ENCODE results near the gene TBC1D1. TPM values are rescaled to one million over a fixed set of nuclear protein-coding genes. Genes with fewer than 3 reads are reported as not detected.

Gene TBC1D1
- total RNA-seq, 3 donors from 2014 or later (not counting 1 experiment from before 2014, with no cell fraction given), result 59.2 to 78.6 (median 68.5) TPM

DNA sequence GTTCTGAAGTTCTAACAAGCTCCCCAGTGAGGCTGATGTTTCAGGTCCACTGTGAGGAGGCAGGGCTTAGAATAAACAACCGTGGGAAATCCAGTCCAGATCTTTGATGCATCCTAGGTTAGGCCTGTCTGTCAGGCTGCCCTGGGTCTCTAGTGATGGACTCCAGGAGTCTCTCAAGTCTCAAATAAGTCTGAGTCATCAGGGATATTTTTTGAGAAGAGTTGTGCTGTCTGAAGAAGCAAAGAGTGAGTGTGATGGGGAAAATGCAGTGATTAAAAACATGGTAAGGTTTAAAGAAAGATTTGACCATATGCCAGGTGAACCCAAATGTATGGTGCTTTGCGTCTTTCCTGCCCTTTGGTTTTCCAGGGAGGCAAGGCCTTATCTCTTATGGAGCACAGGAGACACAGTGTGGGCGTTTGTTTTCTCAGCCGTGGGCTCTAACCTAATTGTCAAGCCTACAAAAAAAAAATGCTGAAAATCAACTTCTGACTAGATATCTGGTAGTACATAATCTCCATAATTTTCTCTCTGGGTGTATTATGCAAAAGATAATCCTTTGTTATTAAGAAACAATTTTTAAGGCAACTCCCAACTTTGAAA, 170.0 kb downstream of the TBC1D1 start:
- H3K4me3 Mint-ChIP-seq, result no peak overlapping the region
- no peak overlapping the region for H3K27ac Mint-ChIP-seq
- Histone ChIP-seq H3K9me3 (ENCODE audit: control insufficient read depth, insufficient read depth, low read length) (no peaks in the 10 kb centered on the region), H3K4me1 (ENCODE audit: control insufficient read depth, insufficient read depth, low read length) (peaks cover 2% of the 10 kb centered on the region), H3K4me3 (ENCODE audit: low read length) (no peak overlapping the region), H3K27ac (ENCODE audit: low read length) (no peak overlapping the region), H3K36me3 (ENCODE audit: control insufficient read depth, insufficient read depth, low read length) (peaks cover 22% of the 10 kb centered on the region), H3K27me3 (ENCODE audit: control insufficient read depth, insufficient read depth, low read length) (no peaks in the 10 kb centered on the region)
- H3K36me3 Mint-ChIP-seq, result peaks cover 7% of the 10 kb centered on the region
- H3K27me3 Mint-ChIP-seq (ENCODE audit: low read depth in 2 of 2), result no peaks in the 10 kb centered on the region
- H3K9me3 Mint-ChIP-seq, result no peaks in the 10 kb centered on the region
- 95% methylated on average over 4 of the region's 4 CpGs for WGBS (ENCODE audit: insufficient coverage)
- no peak for DNase-seq
- ATAC-seq, result no peak
- peaks cover 6 to 8% of the 10 kb centered on the region in 2 donors for H3K4me1 Mint-ChIP-seq
- no peak for TF ChIP-seq CTCF (IDR thresholded peaks at IDR 0.05)
- intact Hi-C loops (cut with micrococcal nuclease), result loop anchor here (5.0 to 10.0 kb wide), 3 partner anchors 71 to 801 kb away; no protein-coding TSS in a partner anchor

- no peaks in the 10 kb centered on the region for H3K9me3 ChIP-seq (ENCODE audit: control insufficient read depth, insufficient read depth, low read length)
- H3K27ac Mint-ChIP-seq, result peak overlapping the region; percentile 65 to 74
- no peaks in the 10 kb centered on the region for H3K27me3 ChIP-seq (ENCODE audit: control insufficient read depth, insufficient read depth, low read length)
- peak overlapping the region; percentile 92 for H3K4me3 Mint-ChIP-seq
- 28% methylated on average over 8 of the region's 11 CpGs for WGBS (ENCODE audit: insufficient coverage)
- H3K36me3 ChIP-seq (ENCODE audit: control insufficient read depth, insufficient read depth, low read length), result peaks cover 12% of the 10 kb centered on the region
- H3K4me1 ChIP-seq (ENCODE audit: control insufficient read depth, insufficient read depth, low read length), result peaks cover 2% of the 10 kb centered on the region
- H3K27ac ChIP-seq (ENCODE audit: low read length), result no peak overlapping the region
- peak; percentile 90 for TF ChIP-seq CTCF (IDR thresholded peaks at IDR 0.05)
- intact Hi-C loops (cut with micrococcal nuclease), result loop anchor here (1.0 to 10.0 kb wide), 5 partner anchors 70 to 800 kb away; no protein-coding TSS in a partner anchor
- peaks cover 6 to 8% of the 10 kb centered on the region in 2 donors for H3K4me1 Mint-ChIP-seq
- H3K27me3 Mint-ChIP-seq (ENCODE audit: low read depth in 2 of 2), result no peaks in the 10 kb centered on the region
- peak overlapping the region; percentile 21 for H3K4me3 ChIP-seq (ENCODE audit: low read length)
- H3K36me3 Mint-ChIP-seq, result peaks cover 7% of the 10 kb centered on the region
- ATAC-seq (peak; percentile 73 to 86 (median 85)), DNase-seq (peak; percentile 59 to 84)
- no peaks in the 10 kb centered on the region for H3K9me3 Mint-ChIP-seq
Measured at GRCh38 chr4:38062088-38062775, 171.3 kb downstream of the TBC1D1 start.

- peak overlapping the region; percentile 92 for H3K4me3 Mint-ChIP-seq
- DNase-seq, result no peak
- Histone ChIP-seq H3K27ac (ENCODE audit: low read length) (no peak overlapping the region), H3K4me1 (ENCODE audit: control insufficient read depth, insufficient read depth, low read length) (peaks cover 2% of the 10 kb centered on the region), H3K36me3 (ENCODE audit: control insufficient read depth, insufficient read depth, low read length) (peaks cover 10% of the 10 kb centered on the region), H3K9me3 (ENCODE audit: control insufficient read depth, insufficient read depth, low read length) (no peaks in the 10 kb centered on the region), H3K27me3 (ENCODE audit: control insufficient read depth, insufficient read depth, low read length) (no peaks in the 10 kb centered on the region), H3K4me3 (ENCODE audit: low read length) (no peak overlapping the region)
- WGBS (ENCODE audit: insufficient coverage), result 94% methylated on average over 4 of the region's 4 CpGs
- H3K36me3 Mint-ChIP-seq, result peaks cover 7% of the 10 kb centered on the region
- H3K4me1 Mint-ChIP-seq, result peaks cover 6 to 8% of the 10 kb centered on the region in 2 donors
- ATAC-seq, result no peak
- peak overlapping the region in 1 of 2 donors; percentile 74 for H3K27ac Mint-ChIP-seq
- intact Hi-C loops (cut with micrococcal nuclease), result loop anchor here (1.0 to 10.0 kb wide), 5 partner anchors 70 to 800 kb away; no protein-coding TSS in a partner anchor
- TF ChIP-seq CTCF (IDR thresholded peaks at IDR 0.05), result no peak
- H3K9me3 Mint-ChIP-seq, result no peaks in the 10 kb centered on the region
- no peaks in the 10 kb centered on the region for H3K27me3 Mint-ChIP-seq (ENCODE audit: low read depth in 2 of 2)
Measured at GRCh38 chr4:38062776-38063097, 171.9 kb downstream of the TBC1D1 start.
